Bronchial epithelial cell (primary cell): ENCODE measurements around the gene NPAS1. TPM values are rescaled to one million over a fixed set of nuclear protein-coding genes. Genes with fewer than 3 reads are reported as not detected.
"Not testable (repeated sequence)": the region's sequence is repeated elsewhere in the genome, so short reads cannot be mapped to it uniquely, and the experiment has no call there.

Source experiments
- DNase-seq: peaks from one replicate; pipeline ENCODE4 v3.0.0-alpha.2; 2010; ENCODE audit warnings: low read depth
- FAIRE-seq: peaks from 2 replicates; lab custom pipeline; 2011; peaks lifted over from hg19 to GRCh38; lab: Jason Lieb, UNC
- H3K27me3 ChIP-seq: 2 replicates; pipeline ENCODE4 v1.5.1; 2011; ENCODE audit warnings: low read length; ENCODE audit not compliant: control insufficient read depth, insufficient read depth
- H3K36me3 ChIP-seq: 2 replicates; pipeline ENCODE4 v1.5.1; 2011; ENCODE audit warnings: low read length; ENCODE audit not compliant: control insufficient read depth, insufficient read depth
- H3K4me3 ChIP-seq: 2 replicates; pipeline ENCODE4 v1.5.1; 2011; ENCODE audit warnings: mild to moderate bottlenecking, low read depth, low read length, control low read depth
- CTCF ChIP-seq: IDR thresholded peaks from 2 replicates; pipeline ENCODE4 v1.5.1; 2011; ENCODE audit warnings: mild to moderate bottlenecking, moderate library complexity, low read length, control low read depth, inconsistent platforms; ENCODE audit not compliant: insufficient read depth, severe bottlenecking
- total RNA-seq: library from RNA; depleted of rRNA; stranded (reverse); fragments of >200 nt; gene quantifications from 2 replicates; pipeline ENCODE4 v1.2.1, GENCODE V29; 2014

The NPAS1 gene
- total RNA-seq, 1 donor from 2014 or later = 0.26 TPM

GRCh38 chr19:47075941-47076340, 56.3 kb downstream of the NPAS1 start:
- Histone ChIP-seq H3K4me3 (no peak overlapping the region), H3K36me3 (peaks cover 21% of the 10 kb centered on the region), H3K27me3 (no peaks in the 10 kb centered on the region)
- peak; percentile 82 for FAIRE-seq
- no peak for DNase-seq
- no peak for TF ChIP-seq CTCF

- not testable (repeated sequence) for DNase-seq, FAIRE-seq, H3K27me3 ChIP-seq, H3K4me3 ChIP-seq
- H3K36me3 ChIP-seq = peaks cover 22% of the 10 kb centered on the region
Observed at GRCh38 chr19:47078351-47078750, 58.7 kb downstream of the NPAS1 start.

GRCh38 chr19:47081095-47081494, 61.5 kb downstream of the NPAS1 start:
- no peak for TF ChIP-seq CTCF
- H3K36me3 ChIP-seq = peaks cover 22% of the 10 kb centered on the region

GRCh38 chr19:47082493-47082892, 62.9 kb downstream of the NPAS1 start:
- H3K27me3 ChIP-seq = no peaks in the 10 kb centered on the region
- DNase-seq = no peak
- peaks cover 27% of the 10 kb centered on the region for H3K36me3 ChIP-seq
- TF ChIP-seq CTCF = no peak
- H3K4me3 ChIP-seq = no peak overlapping the region
- FAIRE-seq = no peak

More at GRCh38 chr19:47081095-47081494, 61.5 kb downstream of the NPAS1 start:
- H3K4me3 ChIP-seq = no peak overlapping the region
- FAIRE-seq (no peak), DNase-seq (no peak)
- no peaks in the 10 kb centered on the region for H3K27me3 ChIP-seq

- H3K36me3 ChIP-seq = peaks cover 37% of the 10 kb centered on the region
- TF ChIP-seq CTCF = no peak
- FAIRE-seq = no peak
- DNase-seq = no peak
- no peak overlapping the region for H3K4me3 ChIP-seq
- H3K27me3 ChIP-seq = no peaks in the 10 kb centered on the region
Observed at GRCh38 chr19:47084879-47085439, 65.3 kb downstream of the NPAS1 start.

GRCh38 chr19:47086280-47086679, 66.6 kb downstream of the NPAS1 start:
- no peak for TF ChIP-seq CTCF
- DNase-seq (no peak), FAIRE-seq (no peak)
- Histone ChIP-seq H3K4me3 (no peak overlapping the region), H3K27me3 (no peaks in the 10 kb centered on the region), H3K36me3 (peaks cover 36% of the 10 kb centered on the region)
